K562 (cell line): ENCODE data around the gene CD300LB. TPM values are rescaled to one million over a fixed set of nuclear protein-coding genes. Genes with fewer than 3 reads are reported as not detected.

Experiments used
- ATAC-seq: fragments of 200-7000 bp; cut with Tn5 transposase; 3 replicates; pipeline ENCODE4 v1.9.1; 2020; ENCODE audit warnings: moderate library complexity
- BruUV-seq: library from RNA; stranded (reverse); fragments of 400-500 nt; replicated peaks from 2 replicates; lab custom pipeline; 2021; lab: Mats Ljungman, UMichigan
- CTCF ChIA-PET: fragments of 300-600 bp; formaldehyde crosslinking; extraction: SDS; loops from one replicate; lab custom pipeline; 2021; ENCODE audit warnings: low intra/inter-chr PET ratio; lab: Yijun Ruan, JAX
- POLR2A ChIA-PET: fragments of 300-600, 350-650 bp; sonication (Branson Sonifier 250); formaldehyde crosslinking; extraction: SDS; loops from one replicate; lab custom pipeline; 2021; ENCODE audit warnings: antibody characterized with exemption, inconsistent platforms; lab: Yijun Ruan, JAX
- DNase-seq, 4 experiments: peaks; one replicate each; pipeline versions ENCODE4 v3.0.0 to v3.0.0-alpha.2; 2011 to 2018; ENCODE audit warnings: low spot score in 3 of 4, mixed read lengths in 3 of 4; ENCODE audit errors: extremely low read depth in 1 of 4
- FAIRE-seq: peaks from 2 replicates; lab custom pipeline; 2011; peaks lifted over from hg19 to GRCh38; lab: Jason Lieb, UNC
- H2AFZ ChIP-seq: 2 replicates; pipeline ENCODE4 v1.6.0; 2011; ENCODE audit warnings: low read depth, low read length, control low read depth, inconsistent platforms
- H3K27ac ChIP-seq: fragments of 200-600 bp; 3 replicates; pipeline ENCODE4 v1.8.0; 2011; ENCODE audit warnings: low read depth, mild to moderate bottlenecking, control low read depth, inconsistent platforms, low read length, moderate library complexity, mixed read lengths; ENCODE audit errors: extremely low read depth
- H3K27me3 ChIP-seq, 2 experiments: fragments of 300-600 bp in 1 of 2; 2 replicates in 1 of 2; 3 replicates in 1 of 2; pipeline versions ENCODE4 v1.6.0 to v1.8.0; 2011; ENCODE audit warnings: inconsistent platforms in 2 of 2, low read length in 2 of 2, mild to moderate bottlenecking in 1 of 2, mixed read lengths in 1 of 2, moderate library complexity in 1 of 2; ENCODE audit not compliant: control insufficient read depth in 2 of 2, insufficient read depth in 2 of 2
- H3K36me3 ChIP-seq: fragments of 300-600 bp; 3 replicates; pipeline ENCODE4 v1.8.0; 2011; ENCODE audit warnings: mild to moderate bottlenecking, low read length, inconsistent platforms; ENCODE audit not compliant: control insufficient read depth, insufficient read depth
- H3K4me1 ChIP-seq, 2 experiments: fragments of 200-600 bp in 1 of 2; replicated peaks in 1 of 2; 2 replicates in 1 of 2; 3 replicates in 1 of 2; pipeline versions ENCODE4 v1.5.1 to v1.8.0; 2011; ENCODE audit warnings: inconsistent platforms in 2 of 2, low read length in 2 of 2, mild to moderate bottlenecking in 1 of 2, mixed read lengths in 1 of 2, moderate library complexity in 1 of 2; ENCODE audit not compliant: control insufficient read depth in 2 of 2, insufficient read depth in 2 of 2
- H3K4me2 ChIP-seq: 2 replicates; pipeline ENCODE4 v1.6.1; 2011; ENCODE audit warnings: low read length, control low read depth, inconsistent platforms, mixed read lengths; ENCODE audit not compliant: insufficient read depth
- H3K4me3 ChIP-seq: fragments of 200-600 bp; sonication (generic), shearing (Covaris generic); 2 replicates; pipeline ENCODE4 v1.5.1; 2016; ENCODE audit warnings: control low read depth, inconsistent platforms
- H3K79me2 ChIP-seq: fragments of 200-600 bp; 3 replicates; pipeline ENCODE4 v1.8.0; 2011; ENCODE audit warnings: low read length, inconsistent platforms; ENCODE audit not compliant: control insufficient read depth, insufficient read depth
- H3K9ac ChIP-seq, 2 experiments: 2 replicates each; pipeline versions ENCODE4 v1.6.0 to v1.6.1; 2011; ENCODE audit warnings: low read depth in 2 of 2, low read length in 2 of 2, control low read depth in 1 of 2, inconsistent platforms in 1 of 2, mild to moderate bottlenecking in 1 of 2, mixed read lengths in 1 of 2; ENCODE audit not compliant: insufficient read depth in 1 of 2
- H3K9me1 ChIP-seq: one replicate; pipeline ENCODE4 v1.6.0; 2011; ENCODE audit warnings: inconsistent platforms, mild to moderate bottlenecking, low read length, moderate library complexity; ENCODE audit not compliant: control insufficient read depth, insufficient read depth
- H3K9me3 ChIP-seq: replicated peaks from 2 replicates; pipeline ENCODE4 v1.5.1; 2011; ENCODE audit warnings: low read depth, low read length, inconsistent platforms; ENCODE audit not compliant: control insufficient read depth, insufficient read depth
- H4K20me1 ChIP-seq: replicated peaks from 2 replicates; pipeline ENCODE4 v1.6.1; 2011; ENCODE audit warnings: low read length, inconsistent platforms, mixed read lengths; ENCODE audit not compliant: control insufficient read depth, insufficient read depth
- FOSL1 ChIP-seq: fragments of 200-800 bp; sonication (Bioruptor generic); conservative IDR thresholded peaks from 2 replicates; pipeline ENCODE4 v1.6.1; 2016; ENCODE audit warnings: missing genetic modification characterization, missing compliant biosample characterization
- TBL1XR1 ChIP-seq, 2 experiments: IDR thresholded peaks; 2 replicates each; pipeline ENCODE4 v1.6.1; 2012; ENCODE audit warnings: improper control_type of control experiment in 2 of 2, low read length in 2 of 2, mild to moderate bottlenecking in 1 of 2
- ZNF121 ChIP-seq: sonication (generic); formaldehyde crosslinking; conservative IDR thresholded peaks from 2 replicates; pipeline ENCODE4 v1.8.0; 2022; ENCODE audit warnings: missing genetic modification reagents
- WGBS: fragments of 100-300 bp; shearing (Covaris generic); methylation state at CpG from one replicate; pipeline ENCODE4 v1.1.6; 2016; ENCODE audit warnings: low coverage, mixed read lengths; ENCODE audit not compliant: insufficient coverage; ENCODE audit errors: missing lambda C conversion rate; 5-methylcytosine and 5-hydroxymethylcytosine counted together
- in situ Hi-C: fragments of 300-500 bp; cut with MboI; formaldehyde crosslinking; loops from 4 replicates; pipeline ENCODE4 v1.15.0; 2018; ENCODE audit warnings: inconsistent platforms, mixed read lengths
- intact Hi-C: fragments of 100-400 bp; cut with micrococcal nuclease; formaldehyde crosslinking; loops from 2 replicates; pipeline ENCODE4 v1.14.2; 2022
- polyA plus RNA-seq, 8 experiments: library from polyadenylated mRNA; depleted of rRNA in 4 of 8; stranded (reverse) in 5 of 8; unstranded in 3 of 8; fragments of >200 nt; fragmentation: Nextera tagmentation in 2 of 8; fragmentation: Illumina TruSeq in 1 of 8; extraction: Ambion mirVana in 2 of 8; extraction: Trizol in 1 of 8; gene quantifications; 2 replicates each; pipeline versions ENCODE4 v1.2.1 to v1.2.3, GENCODE V29; 2011 to 2014; ENCODE audit warnings: inconsistent platforms in 1 of 8, missing spikeins in 1 of 8
- total RNA-seq, 7 experiments: library from RNA; depleted of rRNA in 6 of 7; stranded (reverse); fragments of >200 nt in 6 of 7; fragmentation: Illumina TruSeq in 2 of 7; extraction: Trizol in 2 of 7; gene quantifications; 2 replicates each; pipeline versions ENCODE4 v1.2.1 to v1.2.3, GENCODE V29; 2011 to 2021; ENCODE audit warnings: low replicate concordance in 1 of 7
- TF ChIP-seq, protein P1 (sequence below), 2 experiments: fragments of 450-650 bp in 1 of 2; sonication (generic) in 1 of 2; formaldehyde crosslinking in 1 of 2; IDR thresholded peaks in 1 of 2; conservative IDR thresholded peaks in 1 of 2; 2 replicates each; pipeline versions ENCODE4 v1.6.1 to v1.8.1; 2016 to 2023; ENCODE audit warnings: mild to moderate bottlenecking in 2 of 2, moderate library complexity in 2 of 2, inconsistent platforms in 1 of 2, missing genetic modification reagents in 1 of 2

Gene CD300LB
- total and polyA plus RNA-seq, 9 of the 15 experiments (the other 6 are each of a cell fraction or from before 2014, with no cell fraction given) = not detected

DNA sequence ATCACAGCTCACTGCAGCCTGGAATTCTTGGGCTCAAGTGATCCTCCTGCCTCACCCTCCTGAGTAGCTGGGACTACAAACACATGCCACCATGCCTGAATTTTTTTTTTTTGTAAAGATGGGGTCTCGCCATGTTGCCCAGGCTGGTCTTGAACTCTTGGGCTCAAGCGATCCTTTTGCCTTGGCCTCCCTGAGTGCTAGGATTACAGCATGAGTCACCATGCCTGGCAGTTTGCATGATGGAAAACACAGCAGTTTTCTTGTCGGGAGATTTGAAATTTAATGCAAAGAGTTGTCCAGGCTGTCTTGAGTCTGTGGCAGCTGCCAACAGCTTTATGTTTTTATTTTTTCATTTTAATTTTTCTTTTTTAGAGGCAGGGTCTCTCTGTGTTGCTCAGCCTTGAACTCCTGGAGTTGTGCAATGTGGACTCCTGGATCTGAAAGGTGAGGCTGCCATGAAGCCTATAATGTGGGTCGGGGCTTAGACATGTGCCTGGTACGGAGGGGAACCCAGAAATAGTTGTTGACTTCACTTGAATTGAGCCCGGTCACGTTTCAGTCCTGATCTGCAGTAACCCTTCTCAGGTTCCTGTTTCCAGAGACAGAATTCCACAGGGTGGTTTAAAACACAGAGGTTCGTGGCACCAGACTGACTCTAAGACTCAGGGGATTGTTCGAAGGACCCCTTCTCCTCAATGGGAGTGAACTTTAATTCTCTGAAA lies 46.1 kb downstream of the CD300LB start:
- CTCF ChIA-PET = no interaction called here
- BruUV-seq = no TSS peak
- H3K79me2 ChIP-seq = no peaks in the 10 kb centered on the region
- no peak overlapping the region for H3K4me2 ChIP-seq
- no peak overlapping the region for H3K4me3 ChIP-seq
- no peaks in the 10 kb centered on the region for H4K20me1 ChIP-seq
- no peaks in the 10 kb centered on the region for H3K36me3 ChIP-seq
- intact Hi-C loops (no loop called here), in situ Hi-C loops (no loop called here)
- 0% methylated on average over 9 of the region's 9 CpGs for WGBS
- no peak overlapping the region for H2AFZ ChIP-seq
- no peak overlapping the region for H3K27ac ChIP-seq
- H3K27me3 ChIP-seq = peaks cover 3 to 48% of the 10 kb centered on the region in 2 experiments; a peak in 2 of 5 replicates
- POLR2A ChIA-PET = interaction anchor here (0.7 kb wide), 1 partner anchor 97 kb away, joined by 3 read pairs; no protein-coding TSS in a partner anchor
- DNase-seq (peak in 1 of 4 experiments; percentile 2), ATAC-seq (no peak), FAIRE-seq (no peak)
- peaks cover 0 to 2% of the 10 kb centered on the region in 2 experiments; a peak in 2 of 5 replicates for H3K4me1 ChIP-seq
- no peaks in the 10 kb centered on the region for H3K9me1 ChIP-seq
- no peak overlapping the region for H3K9ac ChIP-seq
- TF ChIP-seq ZNF121 (CRISPR knock-in tag) (peak; percentile 86), FOSL1 (tag) (peak; percentile 50), TBL1XR1 (IDR thresholded peaks at IDR 0.05; ENCODE audit: low read length in 2 of 2) (no peak)
- TF ChIP-seq, protein P1, sequence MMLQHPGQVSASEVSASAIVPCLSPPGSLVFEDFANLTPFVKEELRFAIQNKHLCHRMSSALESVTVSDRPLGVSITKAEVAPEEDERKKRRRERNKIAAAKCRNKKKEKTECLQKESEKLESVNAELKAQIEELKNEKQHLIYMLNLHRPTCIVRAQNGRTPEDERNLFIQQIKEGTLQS (IDR thresholded peaks at IDR 0.05) = peak; percentile 26; the same call in 1 of the 2 replicates
- TF ChIP-seq, protein P1 (CRISPR knock-in tag; conservative IDR thresholded peaks at IDR 0.05) = no peak
- TF ChIP-seq, all 486 proteins: peak for 3
- no peaks in the 10 kb centered on the region for H3K9me3 ChIP-seq
